NOMO-1 treated with DMSO at 0.1 percent for 48 hours (cell line): ENCODE measurements around the gene OR2Y1.
A peak's percentile ranks its signal among the peaks of the same experiment; 100 is the strongest.
"Not testable (repeated sequence)": the region's sequence is repeated elsewhere in the genome, so short reads cannot be mapped to it uniquely, and the experiment has no call there.

Experiments
- DNase-seq: peaks from one replicate; lab custom pipeline; 2025; ENCODE audit not compliant: unreplicated experiment; lab: John Stamatoyannopoulos, UW

The OR2Y1 gene

GRCh38 chr5:180740953-180741352 is 1.1 kb upstream of the OR2Y1 start:
- not testable (repeated sequence) for DNase-seq

GRCh38 chr5:180739271-180739670 is 587 bp downstream of the OR2Y1 start:
- no peak for DNase-seq

DNA sequence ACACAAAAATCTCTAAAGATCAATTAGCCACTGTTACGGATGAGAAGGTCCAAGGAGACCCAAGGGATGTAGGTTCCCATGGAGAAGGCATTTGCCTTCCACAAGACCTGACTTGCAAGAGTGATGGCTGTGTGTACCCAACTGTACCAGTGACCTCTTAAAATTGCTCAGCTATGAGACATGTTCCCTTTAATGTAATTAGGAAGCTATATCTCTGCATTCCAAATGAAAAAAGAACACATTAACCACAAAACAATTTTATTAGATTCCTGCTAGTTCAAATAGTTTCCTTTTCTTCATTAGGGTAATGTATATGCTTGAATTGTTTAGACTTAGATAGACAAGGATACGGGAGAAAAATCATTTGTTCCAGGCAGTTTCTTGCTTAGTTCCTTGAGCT is 3.3 kb downstream of the OR2Y1 start:
- no peak for DNase-seq

- no peak for DNase-seq
These were observed 14.9 kb downstream of the OR2Y1 start for GRCh38 chr5:180724944-180725343.

DNA sequence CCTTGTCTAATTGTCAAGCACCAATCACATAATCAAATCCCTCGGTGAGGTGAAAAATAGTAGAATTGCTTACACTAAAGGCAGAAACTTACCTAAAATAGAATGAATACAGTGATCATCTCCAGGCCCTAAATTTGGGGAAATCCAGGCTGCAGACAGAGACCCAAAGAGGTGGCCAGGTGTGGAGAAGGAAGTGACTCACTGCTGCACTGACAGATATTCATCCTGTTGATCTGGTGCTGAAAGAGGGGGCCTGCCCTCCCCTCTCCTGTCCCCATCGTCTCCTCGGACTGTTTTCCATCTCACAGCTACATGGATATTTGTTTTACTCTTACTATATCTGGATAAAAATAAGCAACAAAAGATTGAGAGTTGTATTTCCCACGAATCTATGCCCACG is 15.9 kb downstream of the OR2Y1 start:
- DNase-seq, result no peak

DNA sequence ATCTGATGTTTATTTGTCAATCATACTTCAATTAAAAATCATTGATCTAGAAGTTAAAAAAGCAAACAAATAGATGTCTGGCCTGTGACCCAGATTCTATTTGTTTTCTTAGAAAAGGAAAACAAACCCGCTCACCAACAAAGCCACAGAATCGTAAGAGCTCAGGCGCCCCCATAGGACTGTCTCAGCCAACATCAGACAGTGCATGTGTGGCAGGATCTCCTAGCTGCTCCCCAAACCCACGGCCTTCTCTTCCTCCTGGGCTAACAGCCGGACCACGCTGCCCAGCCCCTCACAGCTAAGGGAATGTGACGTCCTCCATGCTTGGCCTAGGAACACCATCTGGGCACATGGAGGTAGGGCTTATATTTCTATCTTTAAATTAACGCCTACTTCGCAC is 19.4 kb downstream of the OR2Y1 start:
- no peak for DNase-seq

DNA sequence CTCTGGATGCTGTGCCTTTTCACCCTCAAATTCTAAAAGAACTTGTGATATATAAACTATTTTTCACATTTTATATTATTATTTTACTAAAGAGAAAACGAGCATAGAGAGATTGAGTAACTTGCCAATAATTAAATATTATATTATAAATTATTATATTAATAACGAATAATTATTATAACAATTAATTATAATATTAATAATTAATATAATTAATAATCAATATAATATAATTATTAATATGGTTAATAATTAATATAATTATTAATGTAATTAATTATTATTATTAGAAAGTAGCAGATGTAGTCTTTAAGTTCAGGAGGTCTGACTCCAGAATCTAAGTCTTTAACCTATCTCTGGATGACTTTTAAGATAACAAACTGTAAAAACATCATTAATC is 20.1 kb downstream of the OR2Y1 start:
- no peak for DNase-seq

DNA sequence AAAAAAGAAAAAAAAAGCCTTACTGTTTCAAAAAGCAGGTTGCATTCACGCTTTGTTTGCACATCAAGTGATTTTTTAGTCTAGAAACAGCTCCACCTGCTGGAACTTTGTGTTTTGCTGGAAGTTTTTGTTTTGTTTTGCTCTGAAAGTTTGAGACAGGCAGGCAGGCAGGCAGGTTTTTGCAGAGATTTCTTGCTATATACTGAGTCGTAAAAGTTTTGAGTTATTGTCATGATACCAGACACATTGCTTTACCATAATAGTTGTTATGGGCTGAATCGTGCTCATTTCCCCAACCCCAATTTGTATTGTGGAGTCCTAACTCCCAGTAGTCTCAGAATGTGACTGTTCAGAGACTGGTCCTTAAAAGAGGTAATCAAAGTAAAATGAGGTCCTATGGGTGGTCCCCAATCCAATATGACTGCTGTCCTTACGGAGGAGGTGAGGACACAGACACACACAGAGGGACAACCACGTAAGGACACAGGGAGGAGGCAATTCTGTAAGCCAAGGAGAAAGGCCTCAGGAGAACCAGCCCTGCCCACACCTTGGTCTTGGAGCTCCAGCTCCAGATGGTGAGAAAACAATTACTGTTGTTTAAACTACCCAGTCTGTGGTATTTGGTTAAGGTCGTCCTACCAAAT is 20.9 kb downstream of the OR2Y1 start:
- DNase-seq, result peak; percentile 21

- no peak for DNase-seq
These were observed 21.9 kb downstream of the OR2Y1 start for GRCh38 chr5:180717989-180718388.

GRCh38 chr5:180704362-180704761 is 35.5 kb downstream of the OR2Y1 start:
- DNase-seq, result no peak

DNA sequence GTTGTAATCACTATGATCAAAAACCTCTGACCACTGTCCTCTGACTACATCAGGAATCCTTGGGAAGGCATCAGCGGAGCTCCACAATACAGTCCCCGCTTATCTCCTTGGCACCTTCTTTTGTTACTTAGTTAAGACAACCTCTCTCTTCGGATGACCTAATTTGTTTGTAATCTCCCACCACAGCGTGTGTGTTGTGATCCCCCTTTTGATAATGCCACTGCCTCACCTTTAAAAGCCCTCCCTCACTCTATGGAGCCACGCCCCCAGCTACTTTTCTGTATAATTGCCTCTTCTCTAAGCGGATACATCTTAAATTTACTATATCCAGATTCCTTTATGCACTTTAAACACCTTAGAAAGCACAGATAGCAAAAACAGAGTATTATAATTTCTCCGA is 35.9 kb downstream of the OR2Y1 start:
- DNase-seq, result no peak

DNA sequence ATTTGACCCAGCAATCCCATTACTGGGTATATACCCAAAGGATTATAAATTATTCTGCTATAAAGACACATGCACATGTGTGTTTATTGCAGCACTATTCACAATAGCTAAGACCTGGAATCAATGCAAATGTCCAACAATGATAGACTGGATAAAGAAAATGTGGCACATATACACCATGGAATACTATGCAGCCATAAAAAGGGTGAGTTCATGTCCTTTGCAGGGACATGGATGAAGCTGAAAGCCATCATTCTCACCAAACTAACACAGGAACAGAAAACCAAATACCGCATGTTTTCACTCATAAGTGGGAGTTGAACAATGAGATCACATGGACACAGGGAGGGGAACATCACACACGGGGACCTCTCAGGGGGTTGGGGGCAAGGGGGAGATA is 36.5 kb downstream of the OR2Y1 start:
- DNase-seq, result not testable (repeated sequence)

DNA sequence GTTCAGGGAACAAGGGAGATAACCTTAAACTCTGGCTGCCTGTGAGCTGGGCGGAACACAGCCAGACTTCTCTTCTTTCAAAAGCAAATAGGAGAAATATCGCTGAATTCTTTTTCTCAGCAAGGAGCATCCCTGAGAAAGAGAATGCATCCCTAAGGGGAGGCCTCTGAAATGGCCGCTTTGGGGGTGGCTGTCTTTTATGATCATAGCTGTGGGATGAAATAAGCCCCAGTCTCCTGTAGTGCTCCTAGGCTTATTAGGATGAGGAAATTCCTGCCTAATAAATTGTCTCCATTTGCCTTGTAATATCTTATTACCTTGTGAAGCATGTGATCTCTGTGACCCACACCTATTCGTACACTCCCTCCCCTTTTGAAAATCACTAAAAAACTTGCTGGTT is 39.4 kb downstream of the OR2Y1 start:
- DNase-seq, result not testable (repeated sequence)

- no peak for DNase-seq
These were observed 40.8 kb downstream of the OR2Y1 start for GRCh38 chr5:180699042-180699441.

- DNase-seq, result no peak
These were observed 43.7 kb downstream of the OR2Y1 start for GRCh38 chr5:180696116-180696515.

DNA sequence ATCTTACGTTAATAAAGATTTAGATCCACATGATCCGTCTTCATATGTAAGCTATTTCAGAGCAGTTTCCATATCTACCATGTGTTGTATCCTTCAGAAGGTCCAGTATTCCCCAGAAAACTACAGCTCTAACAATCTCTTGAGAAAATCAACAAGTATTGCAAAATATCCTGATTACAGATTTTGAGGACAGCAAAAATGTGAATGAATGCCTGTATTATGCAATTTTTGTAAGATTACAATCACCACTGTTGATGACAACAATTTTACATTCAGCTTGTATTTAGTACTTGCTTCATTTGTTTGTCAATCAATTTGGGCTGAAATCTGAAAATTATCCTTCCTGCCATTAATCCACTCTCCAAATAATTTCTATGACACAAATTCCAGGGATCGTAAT is 47.4 kb downstream of the OR2Y1 start:
- DNase-seq, result no peak

DNA sequence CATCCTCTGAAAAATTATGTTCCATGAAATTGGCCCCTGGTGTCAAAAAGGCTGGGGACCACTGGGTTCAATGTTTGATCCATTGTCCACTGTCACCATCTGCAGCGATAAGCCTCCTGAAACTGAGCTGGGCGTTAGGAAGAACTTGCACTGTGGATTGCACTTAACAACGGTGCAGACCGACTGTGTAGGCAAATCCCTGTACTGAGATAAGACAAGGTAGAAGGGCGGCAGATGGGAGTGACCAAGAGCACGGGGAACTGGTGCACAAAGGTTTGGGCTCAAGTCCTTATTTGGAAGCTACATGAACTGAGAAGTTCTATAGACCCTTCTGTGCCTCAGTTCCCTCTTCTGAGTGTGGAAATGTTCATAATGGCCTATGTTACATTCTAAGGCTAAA is 48.8 kb downstream of the OR2Y1 start:
- no peak for DNase-seq

GRCh38 chr5:180690562-180690961 is 49.3 kb downstream of the OR2Y1 start:
- no peak for DNase-seq

GRCh38 chr5:180689775-180690174 is 50.1 kb downstream of the OR2Y1 start:
- DNase-seq, result no peak
